Measurements from ENCODE around the gene CWC27. TPM values are rescaled to one million over a fixed set of nuclear protein-coding genes. Genes with fewer than 3 reads are reported as not detected.

The CWC27 gene
- total RNA-seq, 2 experiments from 2014 or later: 31.4 to 33.7 TPM

DNA sequence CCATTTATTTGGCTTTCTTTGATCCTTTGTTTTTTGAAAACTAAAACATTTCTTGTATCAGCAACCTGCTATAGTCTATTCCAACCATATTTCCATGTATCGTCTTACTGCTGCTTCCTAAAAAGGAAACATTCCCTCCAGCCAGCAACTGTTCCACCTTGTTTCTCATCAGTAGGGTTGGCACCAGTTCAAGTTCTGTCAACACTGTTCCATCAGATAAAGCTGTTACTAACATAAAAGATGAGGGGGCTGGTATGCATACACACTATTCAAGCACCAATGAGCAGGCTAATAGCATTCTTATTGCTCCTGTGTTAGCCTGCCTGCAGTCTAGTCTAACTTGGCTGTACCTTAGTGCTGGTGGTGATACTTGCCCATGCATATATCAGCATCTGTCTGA lies 178.3 kb downstream of the CWC27 start:
- CTCF ChIA-PET: interaction anchor here (0.6 kb wide), 1 partner anchor 333 kb away, joined by 3 read pairs; no protein-coding TSS in a partner anchor
- Mint-ChIP-seq H3K4me1 (ENCODE audit: low read depth) (no peaks in the 10 kb centered on the region), H3K36me3 (no peaks in the 10 kb centered on the region), H3K4me3 (no peak overlapping the region), H3K9me3 (no peaks in the 10 kb centered on the region), H3K27me3 (no peaks in the 10 kb centered on the region), H3K27ac (no peak overlapping the region)
- intact Hi-C loops (cut with micrococcal nuclease): no loop called here
- POLR2A ChIA-PET: interaction anchor here (0.7 kb wide), 1 partner anchor 528 kb away, joined by 4 read pairs; no protein-coding TSS in a partner anchor
- DNase-seq: no peak

DNA sequence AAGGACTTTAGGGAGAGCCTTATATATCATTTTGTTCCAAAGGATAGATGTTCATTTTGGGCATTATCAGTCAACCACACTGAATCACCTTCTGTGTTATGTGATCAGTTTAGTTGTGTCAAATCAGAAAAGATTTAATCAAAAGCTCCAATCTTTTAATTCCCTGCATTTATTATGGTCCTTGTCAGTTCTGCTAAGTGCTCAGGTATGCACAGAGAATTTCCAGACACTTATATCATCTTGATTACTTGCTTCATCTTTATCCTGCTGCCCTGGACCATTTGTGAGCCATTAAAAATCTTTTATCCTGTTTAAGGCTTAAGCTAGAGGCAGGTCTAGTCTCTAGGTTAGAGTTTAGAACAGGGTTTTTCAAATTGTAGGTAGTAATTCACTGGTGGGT lies 179.1 kb downstream of the CWC27 start:
- intact Hi-C loops (cut with micrococcal nuclease): no loop called here
- H3K4me1 Mint-ChIP-seq (ENCODE audit: low read depth): no peaks in the 10 kb centered on the region
- no peaks in the 10 kb centered on the region for H3K27me3 Mint-ChIP-seq

DNA sequence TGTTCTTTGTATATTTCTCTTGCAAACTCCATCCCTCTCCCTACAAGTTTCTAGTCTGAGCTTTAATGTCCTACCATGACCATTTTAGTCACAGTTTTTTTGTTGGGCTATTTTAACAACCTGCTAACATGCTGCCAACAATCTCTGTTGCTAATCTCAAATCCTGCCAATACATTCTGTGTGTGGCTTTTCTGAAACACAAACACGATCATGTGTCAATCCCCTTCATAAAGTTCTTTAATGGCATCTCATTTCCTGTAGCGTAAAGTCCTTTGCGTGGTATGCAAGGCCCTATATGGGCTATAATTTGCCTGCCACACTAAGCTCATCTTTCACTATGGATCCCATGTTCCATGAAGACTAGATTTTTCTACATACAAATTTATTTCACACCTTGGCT lies 180.6 kb downstream of the CWC27 start:
- Mint-ChIP-seq H3K36me3 (no peaks in the 10 kb centered on the region), H3K27me3 (no peaks in the 10 kb centered on the region)
- intact Hi-C loops (cut with micrococcal nuclease): no loop called here

More for the DNA sequence above, 179.1 kb downstream of the CWC27 start:
- DNase-seq: no peak
- H3K27ac Mint-ChIP-seq: no peak overlapping the region
- H3K4me3 Mint-ChIP-seq: no peak overlapping the region
- no peaks in the 10 kb centered on the region for H3K36me3 Mint-ChIP-seq
- CTCF ChIA-PET: interaction anchor here (0.6 kb wide), 1 partner anchor 334 kb away, joined by 3 read pairs; no protein-coding TSS in a partner anchor
- no peaks in the 10 kb centered on the region for H3K9me3 Mint-ChIP-seq
- POLR2A ChIA-PET: interaction anchor here (0.7 kb wide), 1 partner anchor 529 kb away, joined by 4 read pairs; no protein-coding TSS in a partner anchor

DNA sequence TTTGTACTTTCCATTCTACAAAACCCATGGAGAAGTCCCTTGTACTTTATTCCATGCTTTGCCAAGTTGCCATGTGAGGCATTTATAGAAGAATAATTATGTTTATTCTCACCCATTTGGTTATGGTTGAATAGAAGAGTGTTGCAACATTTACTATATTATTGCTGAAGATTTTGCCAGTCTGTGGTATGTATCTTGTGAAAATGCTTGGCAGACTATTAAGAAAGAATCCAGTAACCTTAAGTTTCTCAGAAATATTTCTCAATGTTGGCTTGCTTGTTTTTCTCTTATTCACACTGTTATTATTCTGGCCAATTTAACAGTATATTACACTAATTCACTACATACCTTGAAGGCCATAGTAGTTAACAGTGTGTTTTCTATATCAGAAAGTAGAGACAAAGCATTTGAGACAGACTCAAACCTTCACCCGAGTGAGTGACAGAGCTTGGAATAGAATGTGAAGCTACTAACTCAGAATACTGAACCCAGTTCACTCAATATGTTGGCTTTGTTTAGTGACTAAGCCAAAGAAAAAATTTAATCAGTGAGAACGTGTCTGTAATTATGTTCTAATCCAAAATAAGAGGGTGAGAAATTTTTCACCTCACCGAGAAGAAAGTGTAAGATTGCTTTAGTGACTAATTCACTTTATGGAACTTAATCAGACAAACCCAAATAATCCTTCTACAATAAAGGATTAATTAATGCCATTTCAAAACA lies 184.4 kb downstream of the CWC27 start:
- Mint-ChIP-seq H3K36me3 (no peaks in the 10 kb centered on the region), H3K9me3 (no peaks in the 10 kb centered on the region), H3K4me3 (no peak overlapping the region), H3K27me3 (no peaks in the 10 kb centered on the region), H3K4me1 (ENCODE audit: low read depth) (no peaks in the 10 kb centered on the region), H3K27ac (no peak overlapping the region)
- intact Hi-C loops (cut with micrococcal nuclease): no loop called here
- DNase-seq: no peak
- CTCF ChIA-PET: no interaction called here
- POLR2A ChIA-PET: no interaction called here

More for the DNA sequence above, 180.6 kb downstream of the CWC27 start:
- Mint-ChIP-seq H3K9me3 (no peaks in the 10 kb centered on the region), H3K27ac (no peak overlapping the region), H3K4me1 (ENCODE audit: low read depth) (no peaks in the 10 kb centered on the region), H3K4me3 (no peak overlapping the region)
- POLR2A ChIA-PET: no interaction called here
- no peak for DNase-seq
- CTCF ChIA-PET: no interaction called here

DNA sequence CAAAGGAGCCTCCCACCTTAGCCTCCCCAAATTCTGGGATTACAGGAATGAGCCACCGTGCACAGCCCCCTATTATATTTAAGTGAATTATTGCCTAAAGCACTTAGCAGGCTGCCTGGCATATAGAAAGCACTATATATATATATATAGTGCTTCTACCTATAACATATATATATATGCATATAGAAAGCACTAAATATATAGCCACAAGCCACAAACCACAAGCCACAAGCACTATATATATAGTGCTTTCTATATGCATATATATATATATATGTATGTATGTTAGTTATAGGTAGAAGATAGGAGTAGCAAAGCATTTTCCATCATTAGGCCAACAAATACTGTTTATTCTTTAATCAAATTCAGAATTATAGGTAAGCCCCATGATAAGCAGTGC lies 185.8 kb downstream of the CWC27 start:
- H3K27ac Mint-ChIP-seq: no peak overlapping the region
- intact Hi-C loops (cut with micrococcal nuclease): no loop called here
- CTCF ChIA-PET: no interaction called here

DNA sequence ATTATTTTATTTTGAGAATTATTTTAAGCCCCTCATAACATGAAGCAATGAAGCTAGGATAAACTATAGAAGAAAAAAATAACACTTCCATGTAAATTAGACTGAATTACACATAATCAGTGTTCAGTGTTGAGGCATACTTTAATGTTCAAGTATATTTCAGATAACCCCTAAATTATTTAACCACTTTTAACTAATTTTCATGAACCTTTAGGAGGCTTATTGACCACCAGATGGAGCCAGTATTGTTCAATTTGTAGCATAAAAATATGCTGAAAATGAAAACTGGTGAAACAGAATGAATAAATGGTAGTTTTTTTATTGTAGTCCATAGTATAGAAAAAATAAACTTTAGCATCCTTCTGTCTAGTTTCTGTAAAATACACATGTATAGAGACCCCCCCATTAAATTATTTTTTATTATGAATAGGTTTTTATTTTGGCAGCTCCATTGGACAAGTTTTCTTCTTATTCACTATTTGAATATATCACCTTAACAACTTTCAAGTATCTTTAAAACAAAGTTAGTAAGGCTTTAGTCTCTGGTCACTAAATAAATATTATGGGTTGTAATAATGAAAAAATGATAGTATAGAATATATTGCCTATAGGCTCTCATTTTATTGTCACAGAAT lies 190.1 kb downstream of the CWC27 start:
- H3K4me1 Mint-ChIP-seq (ENCODE audit: low read depth): no peaks in the 10 kb centered on the region
- H3K36me3 Mint-ChIP-seq: peaks cover 11% of the 10 kb centered on the region
- intact Hi-C loops (cut with micrococcal nuclease): loop anchor here (1.0 kb wide), 1 partner anchor 524 kb away; no protein-coding TSS in a partner anchor
- ChIA-PET POLR2A (no interaction called here), CTCF (interaction anchor here (0.8 to 1.0 kb wide), 2 partner anchors 524 kb away, joined by 4 to 12 read pairs; no protein-coding TSS in a partner anchor)
- no peaks in the 10 kb centered on the region for H3K27me3 Mint-ChIP-seq
- no peak overlapping the region for H3K4me3 Mint-ChIP-seq
- no peak overlapping the region for H3K27ac Mint-ChIP-seq
- no peak for DNase-seq
- H3K9me3 Mint-ChIP-seq: peaks cover 12% of the 10 kb centered on the region

More for the DNA sequence above, 185.8 kb downstream of the CWC27 start:
- Mint-ChIP-seq H3K4me3 (no peak overlapping the region), H3K9me3 (no peaks in the 10 kb centered on the region), H3K27me3 (no peaks in the 10 kb centered on the region), H3K4me1 (ENCODE audit: low read depth) (no peaks in the 10 kb centered on the region), H3K36me3 (no peaks in the 10 kb centered on the region)
- POLR2A ChIA-PET: no interaction called here
- no peak for DNase-seq

DNA sequence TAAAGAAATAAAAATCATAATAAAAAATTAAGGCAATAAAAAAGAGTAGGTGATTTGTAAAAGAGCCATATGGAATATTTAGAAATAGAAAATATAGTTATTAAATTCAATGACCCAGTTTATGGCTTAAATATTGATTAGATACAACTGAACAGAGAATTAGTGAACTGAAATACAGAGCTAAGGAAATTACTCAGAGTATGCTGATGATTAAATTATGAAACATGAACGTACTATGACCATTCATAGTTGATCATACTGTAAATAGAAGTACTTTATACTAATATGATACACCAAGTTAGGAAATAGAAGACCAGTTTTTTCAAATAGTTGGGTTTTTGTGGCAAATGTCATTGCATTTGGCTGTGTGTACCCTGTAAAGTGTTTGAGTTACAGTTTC lies 194.5 kb downstream of the CWC27 start:
- Mint-ChIP-seq H3K27ac (no peak overlapping the region), H3K27me3 (no peaks in the 10 kb centered on the region), H3K4me1 (ENCODE audit: low read depth) (no peaks in the 10 kb centered on the region), H3K36me3 (peaks cover 11% of the 10 kb centered on the region), H3K4me3 (no peak overlapping the region), H3K9me3 (peaks cover 15% of the 10 kb centered on the region)
- CTCF ChIA-PET: interaction anchor here (0.8 kb wide), 1 partner anchor 84 kb away, joined by 4 read pairs; no protein-coding TSS in a partner anchor
- intact Hi-C loops (cut with micrococcal nuclease): no loop called here
- POLR2A ChIA-PET: no interaction called here
- no peak for DNase-seq

DNA sequence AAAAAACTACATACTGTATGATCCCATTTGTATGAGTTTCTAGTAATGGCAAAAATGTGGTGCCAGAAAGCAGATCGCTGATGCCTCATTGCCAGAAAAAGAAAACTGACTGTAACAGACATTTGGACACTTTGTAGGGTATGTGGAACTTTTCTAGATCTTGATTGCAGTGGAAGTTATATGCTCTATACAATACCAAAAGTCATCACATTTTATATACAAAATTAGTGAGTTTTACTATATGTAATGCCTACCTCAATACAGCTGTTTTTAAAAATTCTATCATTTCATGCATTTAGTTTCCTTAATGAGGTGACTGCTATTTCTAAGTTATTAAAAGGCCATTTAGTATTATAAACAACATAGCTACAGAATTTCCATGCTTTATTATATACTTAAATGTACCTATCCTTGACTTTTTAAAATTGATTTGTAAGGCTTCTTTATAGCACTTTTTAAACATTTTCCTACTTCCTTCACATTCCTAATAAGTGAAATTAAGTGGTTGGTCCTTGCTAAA lies 199.9 kb downstream of the CWC27 start:
- intact Hi-C loops (cut with micrococcal nuclease): no loop called here
- Mint-ChIP-seq H3K27ac (no peak overlapping the region), H3K36me3 (peaks cover 17% of the 10 kb centered on the region), H3K4me3 (no peak overlapping the region), H3K27me3 (no peaks in the 10 kb centered on the region), H3K4me1 (ENCODE audit: low read depth) (no peaks in the 10 kb centered on the region), H3K9me3 (peaks cover 4% of the 10 kb centered on the region)
- CTCF ChIA-PET: no interaction called here
- POLR2A ChIA-PET: no interaction called here
- DNase-seq: no peak

DNA sequence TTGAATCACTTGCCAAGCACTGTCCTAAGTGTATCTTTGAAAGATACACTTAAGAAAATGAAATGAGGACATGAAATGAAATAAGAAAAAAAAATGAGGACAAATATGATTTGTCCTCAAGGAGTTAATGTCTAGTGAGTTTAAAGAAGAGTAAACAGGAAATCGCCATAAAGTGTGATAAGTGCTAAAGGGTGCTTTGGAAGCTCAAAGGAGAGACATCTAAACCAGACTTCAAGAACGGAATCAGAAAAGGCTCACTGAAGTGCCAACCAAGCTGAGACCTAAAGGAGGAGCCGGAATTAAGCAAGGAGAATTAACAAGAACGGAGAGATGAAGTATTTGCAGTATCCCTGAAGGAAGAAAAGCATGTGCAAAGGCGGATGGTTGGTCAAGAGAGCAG lies 200.8 kb downstream of the CWC27 start:
- no peak for DNase-seq
- Mint-ChIP-seq H3K4me1 (ENCODE audit: low read depth) (no peaks in the 10 kb centered on the region), H3K36me3 (peaks cover 23% of the 10 kb centered on the region), H3K27me3 (no peaks in the 10 kb centered on the region), H3K9me3 (no peaks in the 10 kb centered on the region), H3K4me3 (no peak overlapping the region), H3K27ac (no peak overlapping the region)
- ChIA-PET POLR2A (no interaction called here), CTCF (no interaction called here)
- intact Hi-C loops (cut with micrococcal nuclease): no loop called here

DNA sequence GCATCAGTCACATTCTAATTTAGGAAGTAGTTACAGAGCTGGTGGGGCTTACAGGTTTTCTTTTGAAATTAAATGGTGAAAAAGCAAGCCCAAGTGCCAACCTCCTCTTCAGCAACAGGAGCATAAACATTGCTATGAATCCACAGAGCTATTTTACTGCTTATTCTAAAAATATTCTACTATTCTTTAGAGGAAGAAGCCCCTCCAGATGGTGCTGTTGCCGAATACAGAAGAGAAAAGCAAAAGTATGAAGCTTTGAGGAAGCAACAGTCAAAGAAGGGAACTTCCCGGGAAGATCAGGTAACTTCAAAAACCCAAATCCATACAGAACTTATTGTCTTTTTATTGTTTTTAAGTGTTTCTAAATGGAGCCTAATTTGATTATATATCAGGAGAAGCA lies 202.8 kb downstream of the CWC27 start:
- peaks cover 23% of the 10 kb centered on the region for H3K36me3 Mint-ChIP-seq
- CTCF ChIA-PET: no interaction called here

DNA sequence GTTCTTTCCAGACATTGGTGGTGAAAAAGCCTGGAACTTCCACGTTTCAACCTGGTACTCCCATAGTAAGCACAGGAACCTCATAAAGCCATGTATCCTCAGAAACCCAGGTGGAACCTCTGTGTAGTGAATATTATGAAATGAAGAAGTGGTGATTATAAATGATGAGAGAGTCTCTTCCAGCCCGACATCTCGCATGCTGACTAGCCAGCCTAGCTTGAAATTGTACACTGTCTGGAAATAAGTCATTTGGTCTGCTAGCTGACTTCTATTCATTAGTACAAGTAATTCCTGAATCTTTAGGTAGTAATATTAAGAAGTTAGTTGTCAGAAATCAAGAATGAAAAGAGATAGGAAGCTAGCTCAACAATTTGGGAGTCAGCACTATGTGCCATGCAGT lies 203.3 kb downstream of the CWC27 start:
- H3K27me3 Mint-ChIP-seq: no peaks in the 10 kb centered on the region
- H3K36me3 Mint-ChIP-seq: peaks cover 23% of the 10 kb centered on the region
- no peaks in the 10 kb centered on the region for H3K9me3 Mint-ChIP-seq
- ChIA-PET CTCF (no interaction called here), POLR2A (no interaction called here)
- no peak for DNase-seq
- intact Hi-C loops (cut with micrococcal nuclease): no loop called here
- H3K4me1 Mint-ChIP-seq (ENCODE audit: low read depth): no peaks in the 10 kb centered on the region
- H3K4me3 Mint-ChIP-seq: no peak overlapping the region
- no peak overlapping the region for H3K27ac Mint-ChIP-seq

More for the DNA sequence above, 202.8 kb downstream of the CWC27 start:
- POLR2A ChIA-PET: no interaction called here
- DNase-seq: no peak
- Mint-ChIP-seq H3K4me3 (no peak overlapping the region), H3K27ac (no peak overlapping the region), H3K27me3 (no peaks in the 10 kb centered on the region), H3K4me1 (ENCODE audit: low read depth) (no peaks in the 10 kb centered on the region), H3K9me3 (no peaks in the 10 kb centered on the region)
- intact Hi-C loops (cut with micrococcal nuclease): no loop called here

DNA sequence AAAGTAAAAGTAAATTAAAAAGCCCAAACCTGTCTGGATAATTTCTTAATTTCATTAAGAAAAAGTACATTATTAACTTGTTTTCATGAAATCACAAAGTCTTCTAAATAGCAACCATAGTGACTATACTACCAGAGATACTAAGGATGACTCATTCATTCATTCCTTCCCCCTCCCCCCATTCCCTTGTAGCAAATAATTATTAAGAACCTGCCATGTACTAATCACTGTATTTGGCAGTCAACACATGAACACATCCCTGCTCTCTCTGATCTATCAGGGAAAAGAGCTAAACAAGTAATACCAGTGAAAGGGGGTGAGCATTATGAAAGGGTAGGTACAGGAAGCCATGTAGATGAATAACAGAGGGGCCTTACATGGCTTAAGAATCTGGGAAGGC lies 203.9 kb downstream of the CWC27 start:
- H3K27ac Mint-ChIP-seq: no peak overlapping the region
- DNase-seq: no peak
- H3K4me3 Mint-ChIP-seq: no peak overlapping the region
- ChIA-PET POLR2A (no interaction called here), CTCF (no interaction called here)
- H3K36me3 Mint-ChIP-seq: peaks cover 23% of the 10 kb centered on the region
- intact Hi-C loops (cut with micrococcal nuclease): no loop called here
- H3K27me3 Mint-ChIP-seq: no peaks in the 10 kb centered on the region
- H3K9me3 Mint-ChIP-seq: no peaks in the 10 kb centered on the region
- H3K4me1 Mint-ChIP-seq (ENCODE audit: low read depth): no peaks in the 10 kb centered on the region

Measured in activated CD4-positive, alpha-beta memory T cell treated with anti-CD3 and anti-CD28 coated beads for 36 hours (primary cell).